ENCODE measurements around the gene TPP1. TPM values are rescaled to one million over a fixed set of nuclear protein-coding genes. Genes with fewer than 3 reads are reported as not detected.
A peak's percentile ranks its signal among the peaks of the same experiment; 100 is the strongest.

TPP1 gene
- total and polyA plus RNA-seq, 10 donors = 54.9 to 306 (median 212) TPM

DNA sequence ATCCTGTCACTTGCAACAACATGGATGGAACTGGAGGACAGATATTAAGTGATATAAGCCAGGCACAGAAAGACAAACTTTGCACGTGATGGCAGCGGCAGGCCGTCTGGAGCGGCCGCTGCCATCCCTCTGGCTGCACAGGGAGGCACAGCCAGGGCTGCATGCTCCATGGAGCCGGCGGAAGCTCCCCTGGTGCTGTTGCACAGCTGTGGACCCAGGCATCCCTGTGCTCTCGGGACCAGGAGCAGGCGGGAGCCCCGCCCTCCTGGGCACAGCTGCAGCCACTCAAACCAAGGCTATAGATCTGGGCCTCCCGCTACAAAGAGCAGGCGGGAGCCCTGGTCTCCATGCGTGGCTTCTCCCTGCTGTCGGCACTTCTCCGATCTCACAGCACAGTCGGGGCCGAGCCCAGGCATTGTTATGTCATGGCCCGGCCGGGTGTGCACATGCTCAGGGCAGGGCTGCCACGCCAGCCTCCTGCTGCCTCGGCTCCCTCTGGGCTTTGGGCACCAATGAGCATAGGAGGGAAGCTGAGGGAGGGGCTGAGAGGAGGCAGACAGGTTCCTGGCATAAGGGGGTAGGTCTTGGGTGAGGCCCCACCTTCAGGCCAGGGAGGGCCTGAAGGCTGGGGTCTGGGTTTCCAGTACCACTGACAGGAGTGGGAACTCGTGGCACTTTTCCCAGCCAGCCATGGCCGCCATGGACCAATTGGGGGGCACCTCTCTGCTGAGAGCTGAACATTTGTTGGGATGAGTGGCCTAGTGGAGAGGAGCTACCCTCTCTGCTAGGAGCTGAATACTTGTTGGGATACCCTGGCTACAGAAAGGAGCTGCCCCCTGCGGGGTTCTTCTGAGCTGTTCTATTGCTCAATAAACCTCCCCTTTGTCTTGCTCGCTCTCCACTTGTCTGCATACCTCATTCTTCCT lies 32.5 kb downstream of the TPP1 start:
- Histone ChIP-seq H3K27ac (no peak overlapping the region), H3K4me3 (no peak overlapping the region), H3K4me1 (no peaks in the 10 kb centered on the region), H3K36me3 (peaks cover 0 to 30% (median 0%) of the 10 kb centered on the region in 6 donors), H3K9me3 (peaks cover 0 to 34% (median 28%) of the 10 kb centered on the region in 8 donors), H3K27me3 (replicated peaks in 1 of 7) (no peaks in the 10 kb centered on the region)
- 90 to 95% (median 92%) methylated on average over 14 to 25 of the region's 25 CpGs for WGBS, 5 donors
- intact Hi-C loops (cut with DNase I; ENCODE audit: low total_unique reads) = no loop called here
- DNase-seq = no peak
- TF ChIP-seq, protein P1, sequence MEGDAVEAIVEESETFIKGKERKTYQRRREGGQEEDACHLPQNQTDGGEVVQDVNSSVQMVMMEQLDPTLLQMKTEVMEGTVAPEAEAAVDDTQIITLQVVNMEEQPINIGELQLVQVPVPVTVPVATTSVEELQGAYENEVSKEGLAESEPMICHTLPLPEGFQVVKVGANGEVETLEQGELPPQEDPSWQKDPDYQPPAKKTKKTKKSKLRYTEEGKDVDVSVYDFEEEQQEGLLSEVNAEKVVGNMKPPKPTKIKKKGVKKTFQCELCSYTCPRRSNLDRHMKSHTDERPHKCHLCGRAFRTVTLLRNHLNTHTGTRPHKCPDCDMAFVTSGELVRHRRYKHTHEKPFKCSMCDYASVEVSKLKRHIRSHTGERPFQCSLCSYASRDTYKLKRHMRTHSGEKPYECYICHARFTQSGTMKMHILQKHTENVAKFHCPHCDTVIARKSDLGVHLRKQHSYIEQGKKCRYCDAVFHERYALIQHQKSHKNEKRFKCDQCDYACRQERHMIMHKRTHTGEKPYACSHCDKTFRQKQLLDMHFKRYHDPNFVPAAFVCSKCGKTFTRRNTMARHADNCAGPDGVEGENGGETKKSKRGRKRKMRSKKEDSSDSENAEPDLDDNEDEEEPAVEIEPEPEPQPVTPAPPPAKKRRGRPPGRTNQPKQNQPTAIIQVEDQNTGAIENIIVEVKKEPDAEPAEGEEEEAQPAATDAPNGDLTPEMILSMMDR (IDR thresholded peaks at IDR 0.05 in 8 of 11, conservative IDR thresholded peaks at IDR 0.05 in 3 of 11) = no peak
- TF ChIP-seq POLR2AphosphoS5 (IDR thresholded peaks at IDR 0.05) = peak in 1 of 3 donors; percentile 51
- no peak for TF ChIP-seq POLR2A (IDR thresholded peaks at IDR 0.05)

DNA sequence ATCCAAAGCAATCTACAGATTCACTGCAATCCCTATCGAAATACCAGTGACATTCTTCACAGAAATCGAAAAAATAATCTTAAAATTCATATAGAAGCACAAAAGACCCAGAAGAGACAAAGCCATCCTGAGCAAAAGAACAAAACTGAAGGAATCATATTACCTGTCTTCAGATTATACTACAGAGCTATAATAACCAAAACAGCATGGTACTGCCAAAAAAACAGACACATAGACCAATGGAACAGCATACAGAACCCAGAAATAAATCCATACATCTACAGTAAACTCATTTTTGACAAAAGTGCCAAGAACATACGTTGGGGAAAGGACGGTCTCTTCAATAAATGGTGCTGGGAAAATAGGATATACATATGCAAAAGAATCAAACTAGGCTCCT lies 34.7 kb downstream of the TPP1 start:
- Histone ChIP-seq H3K27me3 (replicated peaks in 1 of 7) (no peaks in the 10 kb centered on the region), H3K9me3 (peaks cover 0 to 36% (median 28%) of the 10 kb centered on the region in 8 donors), H3K36me3 (peaks cover 0 to 28% (median 0%) of the 10 kb centered on the region in 6 donors), H3K4me3 (no peak overlapping the region), H3K27ac (no peak overlapping the region), H3K4me1 (no peaks in the 10 kb centered on the region)
- intact Hi-C loops (cut with DNase I; ENCODE audit: low total_unique reads) = no loop called here
- no peak for DNase-seq
- TF ChIP-seq, protein P1 (IDR thresholded peaks at IDR 0.05 in 8 of 11, conservative IDR thresholded peaks at IDR 0.05 in 3 of 11) = no peak
- TF ChIP-seq POLR2AphosphoS5 (IDR thresholded peaks at IDR 0.05) = no peak
- no peak for TF ChIP-seq POLR2A (IDR thresholded peaks at IDR 0.05)
- WGBS, 5 donors = 89 to 97% (median 95%) methylated on average over 4 of the region's 4 CpGs

DNA sequence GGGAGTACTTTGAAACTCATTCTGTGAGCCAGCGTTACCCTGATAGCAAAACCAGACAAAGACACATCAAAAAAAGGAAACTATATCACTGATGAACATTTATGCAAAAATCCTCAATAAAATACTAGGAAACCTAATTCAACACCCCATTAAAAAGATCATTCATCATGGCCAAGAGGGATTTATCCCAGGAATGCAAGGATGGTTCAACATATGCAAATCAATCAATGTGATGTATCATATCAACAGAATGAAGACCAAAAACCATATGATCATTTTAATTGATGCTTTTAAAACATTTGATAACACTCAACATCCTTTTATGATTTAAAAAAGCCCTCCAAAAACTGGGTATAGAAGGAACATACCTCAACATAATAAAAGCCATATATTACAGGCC lies 35.6 kb downstream of the TPP1 start:
- intact Hi-C loops (cut with DNase I; ENCODE audit: low total_unique reads) = no loop called here
- DNase-seq = no peak
- WGBS, 5 donors = 93 to 100% (median 94%) methylated on average over 1 of the region's 1 CpG
- Histone ChIP-seq H3K36me3 (peaks cover 0 to 26% (median 0%) of the 10 kb centered on the region in 6 donors), H3K9me3 (peaks cover 0 to 36% (median 28%) of the 10 kb centered on the region in 8 donors), H3K4me3 (no peak overlapping the region), H3K27ac (no peak overlapping the region), H3K4me1 (no peaks in the 10 kb centered on the region), H3K27me3 (replicated peaks in 1 of 7) (no peaks in the 10 kb centered on the region)
- TF ChIP-seq, protein P1 (IDR thresholded peaks at IDR 0.05 in 8 of 11, conservative IDR thresholded peaks at IDR 0.05 in 3 of 11) = no peak
- TF ChIP-seq POLR2A (IDR thresholded peaks at IDR 0.05) = no peak
- no peak for TF ChIP-seq POLR2AphosphoS5 (IDR thresholded peaks at IDR 0.05)

DNA sequence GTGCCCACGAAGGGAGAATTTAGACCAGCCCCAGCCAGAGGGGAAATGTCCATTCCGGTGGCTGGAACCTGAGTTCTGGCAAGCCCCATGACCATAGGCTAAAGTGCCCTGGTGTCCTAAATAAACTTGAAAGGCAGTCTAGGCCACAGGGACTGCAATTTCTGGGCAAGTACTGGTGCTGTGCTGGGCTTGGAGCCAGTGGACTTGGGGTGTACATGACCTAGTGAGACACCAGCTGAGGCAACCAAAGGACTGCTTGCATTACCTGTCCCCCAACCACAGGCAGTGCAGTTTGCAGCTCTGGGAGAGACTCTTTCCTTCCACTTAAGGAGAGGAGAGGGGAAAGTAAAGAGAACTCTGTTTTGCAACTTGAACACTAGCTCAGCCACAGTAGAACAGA lies 39.5 kb downstream of the TPP1 start:
- H3K4me3 ChIP-seq = no peak overlapping the region
- no peak for TF ChIP-seq POLR2A (IDR thresholded peaks at IDR 0.05)
- TF ChIP-seq POLR2AphosphoS5 (IDR thresholded peaks at IDR 0.05) = no peak
- TF ChIP-seq, protein P1 (IDR thresholded peaks at IDR 0.05 in 8 of 11, conservative IDR thresholded peaks at IDR 0.05 in 3 of 11) = no peak
- no peak for DNase-seq
- H3K4me1 ChIP-seq = peaks cover 10 to 22% (median 13%) of the 10 kb centered on the region in 6 donors
- H3K27ac ChIP-seq = no peak overlapping the region
- no peaks in the 10 kb centered on the region for H3K27me3 ChIP-seq (replicated peaks in 1 of 7)
- H3K9me3 ChIP-seq = peaks cover 0 to 32% (median 25%) of the 10 kb centered on the region in 8 donors
- intact Hi-C loops (cut with DNase I; ENCODE audit: low total_unique reads) = no loop called here
- 90 to 100% (median 93%) methylated on average over 2 of the region's 2 CpGs for whole genome bisulfite sequencing, 5 donors
- peaks cover 0 to 10% (median 0%) of the 10 kb centered on the region in 6 donors for H3K36me3 ChIP-seq
